ENCODE data around the gene TNS1.
A peak's percentile ranks its signal among the peaks of the same experiment; 100 is the strongest.

The TNS1 gene

DNA sequence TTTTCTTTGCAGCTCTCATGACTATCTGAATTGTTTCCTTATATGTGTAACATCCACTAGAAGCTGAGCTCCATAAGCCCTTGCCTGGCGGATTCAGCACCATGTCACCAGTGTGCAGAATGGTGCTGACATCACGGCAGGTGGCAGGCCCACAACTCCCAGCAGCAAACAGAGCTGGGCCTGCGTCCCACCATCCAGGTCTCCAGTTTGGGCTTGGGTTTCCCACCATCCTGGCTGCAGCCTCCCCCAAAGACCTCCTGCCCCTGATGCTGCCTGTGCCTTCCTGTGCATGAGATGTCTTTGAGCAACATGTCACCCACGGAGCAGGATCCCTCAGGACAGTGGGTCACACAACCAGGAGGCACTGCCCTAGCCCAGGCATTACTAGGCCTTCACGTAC, 113.1 kb downstream of the TNS1 start:
- H3K9me3 ChIP-seq (ENCODE audit: control insufficient read depth in 1 of 2, low read length in 2 of 2), result no peaks in the 10 kb centered on the region
- H3K27me3 ChIP-seq (ENCODE audit: low read depth, low read length), result no peaks in the 10 kb centered on the region
- no peak overlapping the region for H3K4me3 ChIP-seq (ENCODE audit: low read depth in 1 of 2, low read length in 2 of 2)
- H3K4me1 ChIP-seq (ENCODE audit: control insufficient read depth in 1 of 2, insufficient read depth in 2 of 2, low read length in 2 of 2), result peaks cover 0 to 14% of the 10 kb centered on the region in 2 donors
- H3K36me3 ChIP-seq (ENCODE audit: control insufficient read depth in 1 of 2, insufficient read depth in 2 of 2, low read length in 2 of 2), result peaks cover 74 to 78% of the 10 kb centered on the region in 2 donors
- no peak overlapping the region for H3K27ac ChIP-seq (ENCODE audit: low read length)

DNA sequence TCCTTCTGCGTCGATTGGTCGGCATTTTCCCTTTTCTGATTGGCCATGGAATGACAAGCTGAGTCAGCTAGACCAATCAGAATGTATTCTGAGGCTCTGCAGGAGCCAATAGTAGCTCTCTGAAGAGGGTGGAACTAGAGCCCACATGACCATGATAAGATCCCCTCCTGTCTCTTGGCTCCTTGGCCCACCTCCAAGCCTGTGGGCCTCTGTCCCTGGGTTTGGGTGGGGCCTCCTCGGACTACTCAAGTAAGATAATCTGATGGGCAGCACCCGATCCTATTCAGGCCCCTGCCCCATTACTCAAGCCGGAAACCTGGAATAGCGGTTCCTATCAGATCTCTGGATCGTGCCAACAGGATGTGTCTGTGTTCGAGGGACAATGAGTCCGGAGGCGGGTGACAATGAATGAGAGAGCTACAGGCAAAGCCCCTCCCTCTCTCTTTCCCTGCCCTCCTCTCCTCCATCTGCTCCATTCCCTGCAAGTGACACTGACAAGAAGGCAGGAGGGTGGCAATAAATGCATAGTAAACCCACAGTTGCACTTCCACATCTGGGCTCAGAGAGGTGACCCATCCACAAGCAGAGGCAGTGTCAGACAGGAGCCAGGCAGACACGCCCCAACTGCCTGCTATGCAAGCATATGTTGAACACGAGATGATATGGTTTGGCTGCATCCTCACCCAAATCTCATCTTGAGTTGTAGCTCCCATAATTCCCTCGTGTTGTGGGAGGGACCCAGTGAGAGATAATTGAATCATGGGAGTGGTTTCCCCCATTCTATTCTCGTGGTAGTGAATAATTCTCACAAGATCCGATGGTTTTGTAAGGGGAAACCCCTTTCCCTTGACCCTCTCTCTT, 114.7 kb downstream of the TNS1 start:
- Histone ChIP-seq H3K9me3 (ENCODE audit: control insufficient read depth in 1 of 2, low read length in 2 of 2) (no peaks in the 10 kb centered on the region), H3K27me3 (ENCODE audit: low read depth, low read length) (no peaks in the 10 kb centered on the region), H3K4me1 (ENCODE audit: control insufficient read depth in 1 of 2, insufficient read depth in 2 of 2, low read length in 2 of 2) (peaks cover 0 to 14% of the 10 kb centered on the region in 2 donors), H3K36me3 (ENCODE audit: control insufficient read depth in 1 of 2, insufficient read depth in 2 of 2, low read length in 2 of 2) (peaks cover 71 to 82% of the 10 kb centered on the region in 2 donors), H3K27ac (ENCODE audit: low read length) (no peak overlapping the region), H3K4me3 (ENCODE audit: low read depth in 1 of 2, low read length in 2 of 2) (no peak overlapping the region)

DNA sequence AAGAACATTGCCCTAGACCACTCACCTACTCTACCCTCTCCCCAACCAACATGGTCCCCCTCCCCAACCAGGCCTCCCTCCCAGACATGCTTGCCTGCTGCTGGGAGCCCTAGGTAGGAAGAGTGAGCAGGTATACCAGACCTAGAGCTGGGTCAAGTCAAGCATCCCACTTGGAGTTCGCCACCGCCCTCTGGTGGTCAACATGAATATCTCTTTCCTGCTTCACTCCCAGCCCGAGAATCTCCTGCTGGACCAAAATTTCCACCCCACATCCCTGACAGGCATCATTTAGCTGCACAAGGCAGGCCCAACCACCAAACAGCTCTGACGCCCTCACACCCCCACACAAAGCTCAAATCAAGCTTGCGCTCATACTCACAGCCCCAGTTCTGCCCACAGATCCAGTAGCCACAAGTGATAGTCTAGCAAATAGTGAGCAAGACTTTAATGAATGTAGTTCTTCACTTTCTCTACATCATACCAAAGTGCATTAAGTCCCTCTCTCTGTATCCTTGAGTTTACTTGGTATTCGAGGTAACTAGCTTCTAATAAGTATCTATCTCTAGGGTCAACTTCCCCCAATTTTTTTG, 116.0 kb downstream of the TNS1 start:
- H3K36me3 ChIP-seq (ENCODE audit: control insufficient read depth in 1 of 2, insufficient read depth in 2 of 2, low read length in 2 of 2), result peaks cover 64 to 79% of the 10 kb centered on the region in 2 donors
- H3K9me3 ChIP-seq (ENCODE audit: control insufficient read depth in 1 of 2, low read length in 2 of 2), result no peaks in the 10 kb centered on the region
- H3K27me3 ChIP-seq (ENCODE audit: low read depth, low read length), result no peaks in the 10 kb centered on the region
- H3K27ac ChIP-seq (ENCODE audit: low read length), result no peak overlapping the region
- H3K4me3 ChIP-seq (ENCODE audit: low read depth in 1 of 2, low read length in 2 of 2), result no peak overlapping the region
- peaks cover 0 to 13% of the 10 kb centered on the region in 2 donors for H3K4me1 ChIP-seq (ENCODE audit: control insufficient read depth in 1 of 2, insufficient read depth in 2 of 2, low read length in 2 of 2)

DNA sequence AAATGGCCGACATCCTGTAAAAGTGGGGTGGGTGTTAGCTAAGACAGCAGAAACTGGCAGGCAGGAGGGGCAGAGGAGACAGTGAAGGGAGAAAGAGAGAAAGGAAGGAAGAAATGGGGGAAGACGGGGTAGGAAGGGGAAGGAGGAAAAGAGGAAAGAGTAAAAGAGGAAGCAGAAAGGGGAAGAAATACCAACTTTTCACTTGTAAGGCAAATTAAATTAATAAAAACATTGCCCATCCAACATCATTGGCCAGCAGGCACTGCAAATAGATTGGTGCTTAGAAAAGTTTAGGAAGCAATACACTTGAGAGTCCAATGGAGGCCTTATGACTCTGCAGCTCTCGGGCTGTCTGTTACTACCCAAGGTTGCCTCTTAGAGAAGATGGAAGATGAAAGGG, 116.7 kb downstream of the TNS1 start:
- H3K36me3 ChIP-seq (ENCODE audit: control insufficient read depth in 1 of 2, insufficient read depth in 2 of 2, low read length in 2 of 2), result peaks cover 59 to 75% of the 10 kb centered on the region in 2 donors
- no peak overlapping the region for H3K27ac ChIP-seq (ENCODE audit: low read length)
- H3K9me3 ChIP-seq (ENCODE audit: control insufficient read depth in 1 of 2, low read length in 2 of 2), result no peaks in the 10 kb centered on the region
- H3K4me1 ChIP-seq (ENCODE audit: control insufficient read depth in 1 of 2, insufficient read depth in 2 of 2, low read length in 2 of 2), result peaks cover 0 to 14% of the 10 kb centered on the region in 2 donors
- no peaks in the 10 kb centered on the region for H3K27me3 ChIP-seq (ENCODE audit: low read depth, low read length)
- no peak overlapping the region for H3K4me3 ChIP-seq (ENCODE audit: low read depth in 1 of 2, low read length in 2 of 2)

DNA sequence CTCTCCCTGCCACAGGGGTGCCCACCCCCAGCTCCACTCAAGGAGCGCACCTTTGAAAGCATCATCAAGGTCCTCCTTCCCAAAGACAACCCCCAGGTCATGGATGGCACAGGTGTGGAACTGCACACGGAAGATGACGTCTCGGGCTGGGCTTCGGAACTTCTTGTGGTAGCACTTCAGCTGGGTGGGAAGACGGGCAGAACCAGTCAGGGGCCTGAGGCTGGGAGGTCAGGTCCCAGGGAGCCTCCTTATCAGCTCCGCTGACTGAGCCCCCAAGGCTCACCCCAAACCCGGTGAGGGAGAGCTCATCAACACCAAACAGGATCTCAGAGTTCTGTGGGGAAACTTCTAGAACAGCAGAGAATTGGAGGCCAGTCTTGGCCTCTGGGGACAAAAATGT, 117.8 kb downstream of the TNS1 start:
- Histone ChIP-seq H3K4me3 (ENCODE audit: low read depth in 1 of 2, low read length in 2 of 2) (no peak overlapping the region), H3K27ac (ENCODE audit: low read length) (no peak overlapping the region), H3K4me1 (ENCODE audit: control insufficient read depth in 1 of 2, insufficient read depth in 2 of 2, low read length in 2 of 2) (peaks cover 0 to 17% of the 10 kb centered on the region in 2 donors), H3K36me3 (ENCODE audit: control insufficient read depth in 1 of 2, insufficient read depth in 2 of 2, low read length in 2 of 2) (peaks cover 51 to 74% of the 10 kb centered on the region in 2 donors), H3K27me3 (ENCODE audit: low read depth, low read length) (no peaks in the 10 kb centered on the region), H3K9me3 (ENCODE audit: control insufficient read depth in 1 of 2, low read length in 2 of 2) (no peaks in the 10 kb centered on the region)

DNA sequence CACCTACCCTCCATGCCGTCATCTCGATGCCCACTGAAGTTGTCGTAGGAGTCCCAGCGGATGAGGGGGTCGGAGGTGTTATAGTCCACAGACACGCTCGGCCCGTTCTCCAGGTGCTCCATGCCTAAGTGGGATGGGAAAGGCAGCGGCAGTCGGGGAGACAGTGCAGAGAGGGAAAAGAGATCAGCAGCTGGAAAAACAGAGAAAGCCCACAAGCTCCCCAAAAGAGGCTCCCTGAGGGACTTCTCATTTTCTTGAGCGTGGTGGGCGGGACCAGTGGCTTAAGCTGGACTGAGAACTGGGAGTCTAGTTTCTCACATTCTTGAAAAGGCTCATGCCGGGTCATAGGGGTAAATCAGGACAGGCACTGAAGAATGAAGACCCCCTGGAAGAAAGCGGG, 121.9 kb downstream of the TNS1 start:
- no peak overlapping the region for H3K4me3 ChIP-seq (ENCODE audit: low read depth in 1 of 2, low read length in 2 of 2)
- H3K27ac ChIP-seq (ENCODE audit: low read length), result no peak overlapping the region
- no peaks in the 10 kb centered on the region for H3K27me3 ChIP-seq (ENCODE audit: low read depth, low read length)
- H3K36me3 ChIP-seq (ENCODE audit: control insufficient read depth in 1 of 2, insufficient read depth in 2 of 2, low read length in 2 of 2), result peaks cover 50 to 67% of the 10 kb centered on the region in 2 donors
- peaks cover 0 to 52% of the 10 kb centered on the region in 2 donors for H3K4me1 ChIP-seq (ENCODE audit: control insufficient read depth in 1 of 2, insufficient read depth in 2 of 2, low read length in 2 of 2)
- H3K9me3 ChIP-seq (ENCODE audit: control insufficient read depth in 1 of 2, low read length in 2 of 2), result no peaks in the 10 kb centered on the region

DNA sequence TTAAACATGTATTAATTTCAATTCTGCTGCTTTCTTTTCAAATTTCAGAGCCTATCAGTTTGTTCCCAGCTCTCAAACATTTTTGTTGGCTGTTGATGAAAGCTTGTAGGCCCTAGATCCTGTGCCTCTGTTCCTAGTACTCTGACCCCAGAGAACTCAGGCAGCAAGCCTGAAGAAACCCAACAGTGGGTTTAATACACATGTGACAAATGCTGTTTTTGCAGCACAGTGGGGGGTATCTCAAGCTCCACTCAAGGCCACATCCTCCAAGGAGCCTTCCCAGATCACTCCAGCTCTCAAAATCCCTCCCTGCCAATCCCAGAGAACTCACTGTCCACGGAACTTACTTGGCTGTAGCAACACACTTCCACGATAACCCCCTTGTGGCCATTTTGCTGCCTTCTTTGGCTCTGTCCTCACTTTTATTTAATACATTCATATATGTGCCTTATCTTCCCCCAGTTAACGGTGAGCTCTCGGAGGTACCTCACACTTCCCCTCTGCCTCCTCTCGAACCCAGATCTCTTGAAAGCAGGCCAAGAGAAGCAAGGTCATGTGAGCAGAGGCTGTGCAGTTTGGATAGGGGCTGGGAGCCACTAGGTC, 122.4 kb downstream of the TNS1 start:
- Histone ChIP-seq H3K9me3 (ENCODE audit: control insufficient read depth in 1 of 2, low read length in 2 of 2) (no peaks in the 10 kb centered on the region), H3K4me3 (ENCODE audit: low read depth in 1 of 2, low read length in 2 of 2) (no peak overlapping the region), H3K36me3 (ENCODE audit: control insufficient read depth in 1 of 2, insufficient read depth in 2 of 2, low read length in 2 of 2) (peaks cover 45 to 67% of the 10 kb centered on the region in 2 donors), H3K27me3 (ENCODE audit: low read depth, low read length) (no peaks in the 10 kb centered on the region), H3K4me1 (ENCODE audit: control insufficient read depth in 1 of 2, insufficient read depth in 2 of 2, low read length in 2 of 2) (peaks cover 0 to 56% of the 10 kb centered on the region in 2 donors), H3K27ac (ENCODE audit: low read length) (no peak overlapping the region)

DNA sequence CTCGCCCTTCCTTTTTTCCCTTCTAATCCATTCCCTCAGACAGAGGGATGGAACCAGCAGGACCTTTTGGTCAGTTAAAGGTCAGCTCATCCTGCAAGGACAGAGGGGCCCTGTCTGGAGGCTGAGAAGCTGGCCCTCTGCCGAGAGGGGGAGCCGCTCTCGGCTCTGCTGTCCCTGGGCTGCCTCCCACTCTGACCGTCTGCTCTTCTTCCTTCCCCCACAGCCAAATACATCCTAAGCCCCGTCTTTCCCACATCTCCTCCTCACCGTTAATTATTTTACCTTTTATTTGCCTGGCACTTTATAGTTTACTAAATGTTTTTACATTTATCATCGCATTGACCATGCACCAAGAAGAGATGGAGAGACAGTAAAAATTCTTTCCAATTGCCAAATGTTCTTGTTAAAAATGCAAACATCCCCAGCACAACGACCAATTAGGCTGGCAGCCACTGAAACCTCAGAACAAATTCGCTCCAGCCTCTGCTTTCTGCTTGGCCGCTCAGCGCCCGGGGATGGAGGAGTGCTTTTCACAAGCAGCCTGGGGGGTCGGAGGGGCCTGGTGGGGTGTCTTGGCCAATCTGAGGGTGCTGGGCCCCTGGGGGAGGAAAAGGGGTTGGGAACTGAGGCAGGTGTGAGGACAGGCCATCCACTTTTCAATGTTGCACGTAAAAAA, 123.7 kb downstream of the TNS1 start:
- Histone ChIP-seq H3K27ac (ENCODE audit: low read length) (no peak overlapping the region), H3K9me3 (ENCODE audit: control insufficient read depth in 1 of 2, low read length in 2 of 2) (no peaks in the 10 kb centered on the region), H3K36me3 (ENCODE audit: control insufficient read depth in 1 of 2, insufficient read depth in 2 of 2, low read length in 2 of 2) (peaks cover 39 to 63% of the 10 kb centered on the region in 2 donors), H3K27me3 (ENCODE audit: low read depth, low read length) (no peaks in the 10 kb centered on the region), H3K4me3 (ENCODE audit: low read depth in 1 of 2, low read length in 2 of 2) (no peak overlapping the region), H3K4me1 (ENCODE audit: control insufficient read depth in 1 of 2, insufficient read depth in 2 of 2, low read length in 2 of 2) (peaks cover 0 to 56% of the 10 kb centered on the region in 2 donors)

DNA sequence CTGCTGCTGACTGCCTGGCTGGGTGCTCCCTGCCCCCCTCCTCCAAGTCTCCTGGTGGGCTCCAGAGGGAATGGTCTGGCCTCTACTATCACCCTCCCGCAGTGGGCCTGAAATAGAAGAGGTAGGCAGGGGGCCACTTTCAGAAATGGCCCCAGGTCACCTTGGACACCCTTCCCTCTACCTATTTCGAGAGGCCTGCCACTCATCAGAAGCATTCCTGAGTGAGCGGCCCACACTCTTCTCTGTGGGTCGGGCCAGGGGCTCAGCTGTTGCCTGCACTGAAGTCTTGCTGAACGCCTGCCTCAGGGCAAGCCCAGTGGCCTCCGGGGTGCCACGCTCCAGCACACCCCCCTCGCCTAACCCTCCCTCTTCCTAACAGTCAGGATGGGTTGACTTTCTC, 124.9 kb downstream of the TNS1 start:
- Histone ChIP-seq H3K36me3 (ENCODE audit: control insufficient read depth in 1 of 2, insufficient read depth in 2 of 2, low read length in 2 of 2) (peaks cover 32 to 60% of the 10 kb centered on the region in 2 donors), H3K4me3 (ENCODE audit: low read depth in 1 of 2, low read length in 2 of 2) (no peak overlapping the region), H3K27ac (ENCODE audit: low read length) (no peak overlapping the region), H3K9me3 (ENCODE audit: control insufficient read depth in 1 of 2, low read length in 2 of 2) (no peaks in the 10 kb centered on the region), H3K27me3 (ENCODE audit: low read depth, low read length) (no peaks in the 10 kb centered on the region), H3K4me1 (ENCODE audit: control insufficient read depth in 1 of 2, insufficient read depth in 2 of 2, low read length in 2 of 2) (peaks cover 0 to 56% of the 10 kb centered on the region in 2 donors)

DNA sequence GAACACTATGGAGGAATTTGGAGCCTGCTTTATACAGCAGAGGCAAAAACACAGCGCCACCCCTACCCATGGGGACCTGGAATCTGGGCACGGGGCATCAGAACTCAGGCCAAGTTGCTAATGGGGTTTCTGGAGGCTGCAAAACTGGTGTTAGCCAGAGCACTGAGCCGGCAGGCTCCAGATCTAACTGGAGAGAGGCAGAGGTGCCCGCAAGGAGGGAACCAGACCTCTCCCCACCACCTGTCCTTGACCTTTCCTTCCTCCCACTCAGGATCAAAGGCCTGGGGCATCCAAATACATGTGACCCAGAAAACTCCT, 126.6 kb downstream of the TNS1 start:
- Histone ChIP-seq H3K9me3 (ENCODE audit: control insufficient read depth in 1 of 2, low read length in 2 of 2) (no peaks in the 10 kb centered on the region), H3K27me3 (ENCODE audit: low read depth, low read length) (no peaks in the 10 kb centered on the region), H3K27ac (ENCODE audit: low read length) (peak overlapping the region; percentile 25), H3K4me1 (ENCODE audit: control insufficient read depth in 1 of 2, insufficient read depth in 2 of 2, low read length in 2 of 2) (peaks cover 0 to 62% of the 10 kb centered on the region in 2 donors), H3K4me3 (ENCODE audit: low read depth in 1 of 2, low read length in 2 of 2) (no peak overlapping the region), H3K36me3 (ENCODE audit: control insufficient read depth in 1 of 2, insufficient read depth in 2 of 2, low read length in 2 of 2) (peaks cover 41 to 66% of the 10 kb centered on the region in 2 donors)

Measured in muscle layer of duodenum (tissue), 2 donors.